Ishikawa (cell line): ENCODE data around the gene ACY1.

Experiments used
- CEBPB ChIP-seq: IDR thresholded peaks from 2 replicates; pipeline ENCODE4 v1.6.1; 2012
- CREB1 ChIP-seq: IDR thresholded peaks from 2 replicates; pipeline ENCODE4 v1.6.1; 2012; ENCODE audit warnings: low read depth
- EGR1 ChIP-seq: IDR thresholded peaks from 2 replicates; pipeline ENCODE4 v1.6.1; 2012
- EP300 ChIP-seq: IDR thresholded peaks from 2 replicates; pipeline ENCODE4 v1.6.1; 2012; ENCODE audit warnings: borderline replicate concordance
- FOXM1 ChIP-seq: IDR thresholded peaks from 2 replicates; pipeline ENCODE4 v1.6.1; 2012; ENCODE audit warnings: low read depth, borderline replicate concordance
- NFIC ChIP-seq: IDR thresholded peaks from 2 replicates; pipeline ENCODE4 v1.6.1; 2012
- RAD21 ChIP-seq: IDR thresholded peaks from 2 replicates; pipeline ENCODE4 v1.6.1; 2012; ENCODE audit warnings: low read depth
- REST ChIP-seq: IDR thresholded peaks from 2 replicates; pipeline ENCODE4 v1.6.1; 2012; ENCODE audit warnings: low read depth, mild to moderate bottlenecking
- TAF1 ChIP-seq: IDR thresholded peaks from 2 replicates; pipeline ENCODE4 v1.6.1; 2012; ENCODE audit warnings: low read depth, mild to moderate bottlenecking
- TCF12 ChIP-seq: IDR thresholded peaks from 2 replicates; pipeline ENCODE4 v1.6.1; 2012; ENCODE audit warnings: low read depth
- TEAD4 ChIP-seq: IDR thresholded peaks from 2 replicates; pipeline ENCODE4 v1.6.1; 2012
- YY1 ChIP-seq: IDR thresholded peaks from 2 replicates; pipeline ENCODE4 v1.6.1; 2012; ENCODE audit warnings: low read depth
- ZBTB7A ChIP-seq: IDR thresholded peaks from 2 replicates; pipeline ENCODE4 v1.6.1; 2012; ENCODE audit warnings: low read depth
- TF ChIP-seq, protein P1 (sequence below): IDR thresholded peaks from 2 replicates; pipeline ENCODE4 v1.6.1; 2012
- TF ChIP-seq, protein P2 (sequence below): IDR thresholded peaks from 2 replicates; pipeline ENCODE4 v1.6.1; 2012

Gene ACY1

GRCh38 chr3:51944451-51945021, 38.8 kb upstream of the ACY1 start:
- no peak for TF ChIP-seq TAF1
- TF ChIP-seq, protein P1, sequence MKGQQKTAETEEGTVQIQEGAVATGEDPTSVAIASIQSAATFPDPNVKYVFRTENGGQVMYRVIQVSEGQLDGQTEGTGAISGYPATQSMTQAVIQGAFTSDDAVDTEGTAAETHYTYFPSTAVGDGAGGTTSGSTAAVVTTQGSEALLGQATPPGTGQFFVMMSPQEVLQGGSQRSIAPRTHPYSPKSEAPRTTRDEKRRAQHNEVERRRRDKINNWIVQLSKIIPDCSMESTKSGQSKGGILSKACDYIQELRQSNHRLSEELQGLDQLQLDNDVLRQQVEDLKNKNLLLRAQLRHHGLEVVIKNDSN, result no peak
- no peak for TF ChIP-seq CREB1
- no peak for TF ChIP-seq ZBTB7A
- no peak for TF ChIP-seq FOXM1
- TF ChIP-seq, protein P2, sequence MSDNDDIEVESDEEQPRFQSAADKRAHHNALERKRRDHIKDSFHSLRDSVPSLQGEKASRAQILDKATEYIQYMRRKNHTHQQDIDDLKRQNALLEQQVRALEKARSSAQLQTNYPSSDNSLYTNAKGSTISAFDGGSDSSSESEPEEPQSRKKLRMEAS, result no peak
- no peak for TF ChIP-seq EGR1
- no peak for TF ChIP-seq EP300
- TF ChIP-seq RAD21, result no peak
- TF ChIP-seq CEBPB, result no peak
- TF ChIP-seq TCF12, result no peak
- TF ChIP-seq NFIC, result no peak
- TF ChIP-seq REST, result no peak
- no peak for TF ChIP-seq YY1
- TF ChIP-seq TEAD4, result no peak

DNA sequence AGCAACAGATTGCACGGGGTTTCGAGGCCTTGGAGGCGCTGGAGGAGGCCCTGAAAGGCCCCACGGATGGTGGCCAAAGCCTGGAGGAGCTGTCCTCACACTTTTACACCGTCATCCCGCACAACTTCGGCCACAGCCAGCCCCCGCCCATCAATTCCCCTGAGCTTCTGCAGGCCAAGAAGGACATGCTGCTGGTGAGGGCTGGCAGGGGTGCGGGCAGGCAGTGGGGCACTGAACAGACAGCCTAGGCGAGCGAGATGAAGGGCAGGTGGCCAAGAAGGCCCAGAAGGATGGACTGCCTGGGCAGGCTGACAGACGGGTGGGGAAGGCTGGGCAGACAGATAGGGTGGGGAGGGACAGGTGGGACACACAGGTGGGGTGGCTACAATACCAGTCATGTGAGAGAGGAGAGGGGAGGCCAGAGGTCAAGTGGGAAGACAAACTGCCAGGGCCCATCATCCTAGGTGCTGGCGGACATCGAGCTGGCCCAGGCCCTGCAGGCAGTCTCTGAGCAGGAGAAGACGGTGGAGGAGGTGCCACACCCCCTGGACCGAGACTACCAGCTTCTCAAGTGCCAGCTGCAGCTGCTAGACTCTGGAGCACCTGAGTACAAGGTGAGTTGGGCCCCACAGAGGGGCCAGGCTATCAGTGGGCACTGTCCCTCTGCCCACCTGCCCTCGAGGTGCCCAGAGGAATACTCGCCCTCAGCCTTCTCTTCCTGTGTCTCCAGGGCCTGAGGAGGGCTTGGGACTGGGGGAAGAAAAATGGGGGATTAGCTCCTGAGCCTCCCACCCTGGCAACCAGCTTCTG, 38.1 kb upstream of the ACY1 start:
- no peak for TF ChIP-seq CREB1
- TF ChIP-seq YY1, result no peak

- TF ChIP-seq, protein P2, result no peak
- TF ChIP-seq ZBTB7A, result no peak
- TF ChIP-seq CEBPB, result no peak
- no peak for TF ChIP-seq YY1
- no peak for TF ChIP-seq TAF1
- TF ChIP-seq, protein P1, result no peak
- TF ChIP-seq REST, result no peak
- no peak for TF ChIP-seq NFIC
- TF ChIP-seq FOXM1, result no peak
- no peak for TF ChIP-seq TEAD4
These were observed 37.2 kb upstream of the ACY1 start for GRCh38 chr3:51945926-51946705.

GRCh38 chr3:51946796-51947195, 36.5 kb upstream of the ACY1 start:
- no peak for TF ChIP-seq NFIC
- TF ChIP-seq TCF12, result no peak
- TF ChIP-seq TAF1, result no peak
- no peak for TF ChIP-seq CEBPB
- no peak for TF ChIP-seq ZBTB7A
- no peak for TF ChIP-seq TEAD4
- TF ChIP-seq EGR1, result no peak
- no peak for TF ChIP-seq YY1
- TF ChIP-seq FOXM1, result no peak
- no peak for TF ChIP-seq REST
- TF ChIP-seq RAD21, result no peak
- TF ChIP-seq, protein P2, result no peak
- TF ChIP-seq, protein P1, result no peak
- TF ChIP-seq CREB1, result no peak
- TF ChIP-seq EP300, result no peak
